Sciatic nerve (tissue), 2 donors: Measurements from ENCODE around the gene HSD17B7. TPM values are rescaled to one million over a fixed set of nuclear protein-coding genes. Genes with fewer than 3 reads are reported as not detected.
A peak's percentile ranks its signal among the peaks of the same experiment; 100 is the strongest.
"Not testable (repeated sequence)": the region's sequence is repeated elsewhere in the genome, so short reads cannot be mapped to it uniquely, and the experiment has no call there.

ENCODE experiments used
- ATAC-seq: fragments of 200-7000 bp; cut with Tn5 transposase; one replicate; pipeline ENCODE4 v1.9.1; 2020; ENCODE audit warnings: mild to moderate bottlenecking, moderate library complexity
- DNase-seq: peaks from one replicate; pipeline ENCODE4 v3.0.0-alpha.2; 2020; ENCODE audit warnings: low spot score
- intact Hi-C: fragments of 100-400 bp; cut with DNase I; formaldehyde crosslinking; loops from one replicate; pipeline ENCODE4 v1.14.2; 2022
- total RNA-seq: library from RNA; stranded (reverse); fragmentation: NEBNext Ultra II Directional; extraction: Animal tissue kit (Norgen Biotek cat#: 25700); gene quantifications from one replicate; pipeline ENCODE4 v1.2.1, GENCODE V29; 2021
- donor health status: DM: no; HTN: no; CAD: no.
- donor health status: DM: no; HTN: no; CAD: no.

The HSD17B7 gene
- total RNA-seq, 1 donor from 2014 or later, result 26.3 TPM

DNA sequence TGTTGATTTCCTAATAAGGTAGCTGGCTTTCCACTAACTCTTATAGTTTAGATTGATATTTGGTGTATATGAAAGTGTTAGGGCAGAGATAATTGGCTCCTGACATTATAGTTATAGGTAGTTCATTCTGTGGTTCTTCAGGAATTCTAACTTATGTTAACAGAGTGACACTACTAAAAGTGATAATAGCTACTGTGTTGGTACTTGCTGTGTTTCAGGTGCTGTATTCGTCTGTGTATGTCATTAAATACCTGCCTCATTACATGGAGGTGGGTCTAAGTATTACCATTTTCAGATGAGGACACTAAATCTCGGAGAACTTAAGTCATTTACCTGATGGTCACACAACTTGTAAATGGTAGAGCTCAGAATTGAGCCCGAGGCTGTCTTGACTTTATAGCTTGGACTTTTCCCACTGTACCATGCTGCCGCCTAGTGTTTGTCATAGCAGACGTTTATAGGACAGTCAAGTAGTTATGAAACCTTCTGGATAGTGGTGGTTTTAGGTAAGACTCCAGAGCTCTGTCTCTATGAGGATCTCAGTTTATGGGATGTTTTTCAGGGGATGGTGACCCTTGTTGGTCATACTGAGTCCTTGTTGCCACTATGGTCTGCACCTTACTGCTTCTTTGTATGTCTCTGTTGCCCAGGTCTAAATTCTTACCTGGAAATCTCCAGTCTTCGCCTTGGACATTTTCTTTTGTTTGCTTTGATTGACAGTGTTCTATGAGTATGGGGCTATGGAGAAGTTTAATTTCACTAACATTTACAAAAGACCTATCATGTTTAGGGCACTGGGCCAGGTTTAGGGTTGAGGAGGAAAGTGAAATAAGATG, 9.7 kb downstream of the HSD17B7 start:
- DNase-seq, result peak; percentile 76
- ATAC-seq, result peak; percentile 95
- intact Hi-C loops, result not testable (repeated sequence)

DNA sequence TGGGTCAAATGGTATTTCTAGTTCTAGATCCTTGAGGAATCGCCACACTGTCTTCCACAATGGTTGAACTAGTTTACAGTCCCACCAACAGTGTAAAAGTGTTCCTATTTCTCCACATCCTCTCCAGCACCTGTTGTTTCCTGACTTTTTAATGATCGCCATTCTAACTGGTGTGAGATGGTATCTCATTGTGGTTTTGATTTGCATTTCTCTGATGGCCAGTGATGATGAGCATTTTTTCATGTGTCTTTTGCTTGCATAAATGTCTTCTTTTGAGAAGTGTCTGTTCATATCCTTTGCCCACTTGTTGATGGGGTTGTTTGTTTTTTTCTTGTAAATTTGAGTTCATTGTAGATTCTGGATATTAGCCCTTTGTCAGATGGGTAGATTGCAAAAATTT, 17.0 kb downstream of the HSD17B7 start:
- ATAC-seq, DNase-seq, intact Hi-C loops: not testable (repeated sequence)

GRCh38 chr1:162812357-162812756, 21.9 kb downstream of the HSD17B7 start:
- ATAC-seq, DNase-seq, intact Hi-C loops: not testable (repeated sequence)

GRCh38 chr1:162818136-162818535, 27.6 kb downstream of the HSD17B7 start:
- ATAC-seq, DNase-seq, intact Hi-C loops: not testable (repeated sequence)

- intact Hi-C loops, ATAC-seq, DNase-seq: not testable (repeated sequence)
Measured at GRCh38 chr1:162818666-162819065, 28.2 kb downstream of the HSD17B7 start.

- peak; percentile 58 for DNase-seq
- intact Hi-C loops, result no loop called here
- ATAC-seq, result peak; percentile 62
Measured at GRCh38 chr1:162822391-162823200, 32.1 kb downstream of the HSD17B7 start.

- no peak for DNase-seq
- intact Hi-C loops, result no loop called here
- ATAC-seq, result no peak
Measured at GRCh38 chr1:162823231-162823630, 32.7 kb downstream of the HSD17B7 start.

- no peak for DNase-seq
- intact Hi-C loops, result no loop called here
- ATAC-seq, result no peak
Measured at GRCh38 chr1:162823771-162824525, 33.4 kb downstream of the HSD17B7 start.

DNA sequence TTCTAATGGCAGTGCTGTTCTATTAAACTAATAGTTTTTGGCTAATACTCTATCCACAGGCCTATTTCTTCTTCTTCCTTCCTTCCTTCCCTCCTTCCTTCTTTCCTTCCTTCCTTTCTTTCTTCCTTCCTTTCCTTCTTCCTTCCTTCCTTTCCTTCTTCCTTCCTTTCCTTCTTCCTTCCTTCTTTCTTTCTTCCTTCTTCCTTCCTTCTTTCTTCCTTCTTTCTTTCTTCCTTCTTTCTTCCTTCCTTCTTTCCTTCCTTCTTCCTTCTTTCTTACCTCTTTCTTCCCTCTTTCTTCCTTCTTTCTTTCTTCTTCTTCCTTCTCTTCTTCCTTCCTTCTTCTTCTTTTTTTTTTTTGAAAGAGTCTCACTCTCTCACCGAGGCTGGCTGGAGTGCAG, 38.8 kb downstream of the HSD17B7 start:
- intact Hi-C loops, result no loop called here
- ATAC-seq (no peak), DNase-seq (no peak)

GRCh38 chr1:162832470-162832869, 42.0 kb downstream of the HSD17B7 start:
- peak; percentile 73 for ATAC-seq
- intact Hi-C loops, result no loop called here

GRCh38 chr1:162835157-162835899, 44.8 kb downstream of the HSD17B7 start:
- ATAC-seq, result no peak
- intact Hi-C loops, result no loop called here
- DNase-seq, result no peak

More at GRCh38 chr1:162832470-162832869, 42.0 kb downstream of the HSD17B7 start:
- no peak for DNase-seq

DNA sequence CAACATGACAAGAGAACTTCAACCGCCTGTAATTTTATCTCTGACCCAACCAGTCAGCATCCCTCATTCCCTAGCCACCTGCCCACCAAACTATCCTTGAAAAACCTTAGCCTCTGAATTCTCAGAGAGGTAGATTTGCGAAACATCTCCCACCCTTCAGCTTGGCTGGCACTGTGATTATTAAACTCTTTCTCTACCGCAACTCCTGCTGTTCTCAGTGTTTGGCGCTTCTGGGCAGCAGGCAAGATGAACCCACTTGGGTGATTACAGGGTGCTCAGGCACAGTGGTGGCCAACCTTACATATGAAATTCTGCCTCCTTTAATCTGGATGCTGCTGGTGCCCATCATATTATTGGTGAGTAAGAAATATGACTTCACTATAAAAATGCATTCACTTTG, 48.4 kb downstream of the HSD17B7 start:
- DNase-seq (no peak), ATAC-seq (no peak)
- intact Hi-C loops, result no loop called here

DNA sequence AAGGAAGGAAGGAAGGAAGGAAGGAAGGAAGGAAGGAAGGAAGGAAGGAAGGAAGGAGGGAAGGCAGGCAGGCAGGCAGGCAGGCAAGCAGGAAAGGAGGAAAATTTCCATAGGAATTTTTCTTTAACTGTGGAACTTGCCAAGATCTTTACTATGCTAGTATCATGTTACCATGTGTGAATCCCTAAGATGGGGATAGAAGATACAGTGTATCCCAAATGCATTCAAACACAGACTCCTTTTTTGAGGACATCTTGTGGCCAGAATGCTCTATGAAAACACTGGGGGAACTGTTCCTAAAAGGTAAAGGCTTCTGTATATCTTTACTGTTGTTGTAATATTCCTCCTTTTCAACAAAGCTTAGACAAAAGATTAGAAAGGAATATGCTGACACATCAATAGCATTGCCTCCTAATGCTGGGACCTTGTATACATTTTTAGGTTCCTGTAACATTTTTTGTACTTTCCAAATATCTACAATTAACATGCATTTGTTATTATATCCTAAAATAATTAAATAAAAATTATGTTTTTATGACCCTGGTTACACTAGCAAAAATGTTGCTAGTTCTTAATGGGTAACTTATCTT, 49.8 kb downstream of the HSD17B7 start:
- intact Hi-C loops, result no loop called here
- DNase-seq (no peak), ATAC-seq (no peak)

GRCh38 chr1:162844153-162844552, 53.7 kb downstream of the HSD17B7 start:
- intact Hi-C loops, result no loop called here
- DNase-seq (no peak), ATAC-seq (no peak)

DNA sequence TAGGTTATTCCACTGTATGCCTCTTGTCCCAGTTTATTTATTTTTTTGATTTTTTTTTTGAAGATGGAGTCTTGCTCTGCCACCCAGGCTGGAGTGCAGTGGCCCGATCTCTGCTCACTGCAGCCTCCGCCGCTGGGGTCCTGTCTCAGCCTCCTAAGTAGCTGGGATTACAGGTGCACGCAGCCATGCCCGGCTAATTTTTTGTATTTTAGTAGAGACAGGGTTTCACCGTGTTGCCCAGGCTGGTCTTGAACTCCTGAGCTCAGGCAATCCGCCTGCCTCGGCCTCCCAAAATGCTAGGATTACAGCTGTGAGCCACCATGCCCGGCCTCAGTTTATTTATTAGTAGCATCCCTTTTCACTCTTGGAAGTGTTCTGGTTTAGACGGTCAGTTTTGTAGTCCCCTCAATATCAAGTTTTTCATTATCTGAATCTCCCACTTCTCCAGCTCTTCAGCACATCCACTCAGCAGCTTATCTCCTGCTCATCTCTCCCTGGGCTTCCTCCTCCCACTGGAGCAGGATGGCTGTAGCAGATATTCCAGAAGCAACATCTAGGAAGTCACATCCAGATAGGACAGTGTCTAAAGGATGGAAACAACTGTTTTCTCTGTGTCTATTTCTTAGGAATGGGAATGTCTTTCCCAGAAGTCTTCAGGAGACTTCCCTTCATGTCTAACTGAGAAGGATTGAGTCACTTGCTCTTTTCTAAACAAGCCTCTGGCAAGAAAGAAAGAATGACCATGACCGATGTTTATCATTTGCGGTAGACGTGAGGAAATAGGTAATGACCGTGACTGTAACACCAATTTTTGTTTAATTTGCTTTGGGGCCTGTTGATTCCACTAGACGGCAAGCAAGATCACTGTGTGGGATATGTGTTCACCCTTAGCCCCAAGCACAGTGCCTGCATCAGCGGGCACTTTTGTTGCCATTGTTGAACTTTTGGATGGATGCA, 56.0 kb downstream of the HSD17B7 start:
- no peak for ATAC-seq
- intact Hi-C loops, result no loop called here
- no peak for DNase-seq

GRCh38 chr1:162847839-162848453, 57.4 kb downstream of the HSD17B7 start:
- intact Hi-C loops, result no loop called here
- ATAC-seq (peak; percentile 68), DNase-seq (peak; percentile 93)

GRCh38 chr1:162849711-162850110, 59.2 kb downstream of the HSD17B7 start:
- ATAC-seq, result no peak
- no peak for DNase-seq
- intact Hi-C loops, result no loop called here
